Osteocyte (in vitro differentiated cells): ENCODE measurements around the gene CDX2. TPM values are rescaled to one million over a fixed set of nuclear protein-coding genes. Genes with fewer than 3 reads are reported as not detected.

Experiments
- DNase-seq: peaks from one replicate; pipeline ENCODE4 v3.0.0; 2021; ENCODE audit warnings: mixed read lengths; ENCODE audit not compliant: unreplicated experiment; ENCODE audit errors: extremely low spot score
- H3K27ac Mint-ChIP-seq: one replicate; pipeline ENCODE4 v1.8.0; 2021; ENCODE audit warnings: mild to moderate bottlenecking, mixed read lengths; ENCODE audit not compliant: unreplicated experiment
- H3K27me3 Mint-ChIP-seq: one replicate; pipeline ENCODE4 v1.8.0; 2021; ENCODE audit warnings: mixed read lengths; ENCODE audit not compliant: unreplicated experiment
- H3K36me3 Mint-ChIP-seq: one replicate; pipeline ENCODE4 v1.8.0; 2021; ENCODE audit warnings: mixed read lengths; ENCODE audit not compliant: unreplicated experiment
- H3K4me1 Mint-ChIP-seq: one replicate; pipeline ENCODE4 v1.8.0; 2021; ENCODE audit warnings: mixed read lengths; ENCODE audit not compliant: unreplicated experiment
- H3K4me3 Mint-ChIP-seq: one replicate; pipeline ENCODE4 v1.8.0; 2021; ENCODE audit warnings: mild to moderate bottlenecking, moderate library complexity, mixed read lengths; ENCODE audit not compliant: unreplicated experiment
- H3K9me3 Mint-ChIP-seq: one replicate; pipeline ENCODE4 v1.8.0; 2021; ENCODE audit warnings: mixed read lengths; ENCODE audit not compliant: unreplicated experiment
- total RNA-seq: library from RNA; stranded (reverse); gene quantifications from 2 replicates; pipeline ENCODE4 v1.2.1, GENCODE V29; 2021
- TF ChIP-seq, protein P1 (sequence below): fragments of 200-600 bp; sonication (generic); IDR thresholded peaks from 2 replicates; pipeline ENCODE4 v1.5.0; 2021; ENCODE audit warnings: antibody characterized with exemption, mild to moderate bottlenecking, moderate library complexity

Gene CDX2
- total RNA-seq, 1 donor from 2014 or later = not detected

DNA sequence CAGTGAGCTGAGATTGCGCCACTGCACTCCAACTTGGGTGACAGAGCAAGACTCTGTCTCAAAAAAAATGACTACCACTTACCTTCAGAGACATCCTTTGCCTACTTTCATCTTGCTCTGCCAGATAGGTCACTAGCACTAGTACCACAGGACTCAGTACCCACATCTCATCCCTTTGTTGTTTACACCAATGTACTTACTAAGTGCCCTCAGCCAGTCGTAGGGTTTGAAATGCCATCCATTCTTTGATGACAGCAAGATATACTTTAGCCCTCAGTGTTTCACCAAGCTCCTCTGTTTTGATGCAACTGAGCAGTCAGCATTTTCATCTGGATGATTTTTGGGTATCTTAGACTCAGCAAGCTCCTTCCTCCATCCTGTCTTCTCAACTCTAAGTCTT, 13.2 kb upstream of the CDX2 start:
- H3K27me3 Mint-ChIP-seq = peaks cover 79% of the 10 kb centered on the region
- TF ChIP-seq, protein P1, sequence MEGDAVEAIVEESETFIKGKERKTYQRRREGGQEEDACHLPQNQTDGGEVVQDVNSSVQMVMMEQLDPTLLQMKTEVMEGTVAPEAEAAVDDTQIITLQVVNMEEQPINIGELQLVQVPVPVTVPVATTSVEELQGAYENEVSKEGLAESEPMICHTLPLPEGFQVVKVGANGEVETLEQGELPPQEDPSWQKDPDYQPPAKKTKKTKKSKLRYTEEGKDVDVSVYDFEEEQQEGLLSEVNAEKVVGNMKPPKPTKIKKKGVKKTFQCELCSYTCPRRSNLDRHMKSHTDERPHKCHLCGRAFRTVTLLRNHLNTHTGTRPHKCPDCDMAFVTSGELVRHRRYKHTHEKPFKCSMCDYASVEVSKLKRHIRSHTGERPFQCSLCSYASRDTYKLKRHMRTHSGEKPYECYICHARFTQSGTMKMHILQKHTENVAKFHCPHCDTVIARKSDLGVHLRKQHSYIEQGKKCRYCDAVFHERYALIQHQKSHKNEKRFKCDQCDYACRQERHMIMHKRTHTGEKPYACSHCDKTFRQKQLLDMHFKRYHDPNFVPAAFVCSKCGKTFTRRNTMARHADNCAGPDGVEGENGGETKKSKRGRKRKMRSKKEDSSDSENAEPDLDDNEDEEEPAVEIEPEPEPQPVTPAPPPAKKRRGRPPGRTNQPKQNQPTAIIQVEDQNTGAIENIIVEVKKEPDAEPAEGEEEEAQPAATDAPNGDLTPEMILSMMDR = no peak
- peaks cover 13% of the 10 kb centered on the region for H3K4me1 Mint-ChIP-seq
- H3K9me3 Mint-ChIP-seq = no peaks in the 10 kb centered on the region
- no peak overlapping the region for H3K27ac Mint-ChIP-seq
- no peak for DNase-seq
- H3K36me3 Mint-ChIP-seq = no peaks in the 10 kb centered on the region
- H3K4me3 Mint-ChIP-seq = no peak overlapping the region

- Mint-ChIP-seq H3K4me1 (peaks cover 13% of the 10 kb centered on the region), H3K4me3 (no peak overlapping the region), H3K27me3 (peaks cover 78% of the 10 kb centered on the region), H3K27ac (no peak overlapping the region), H3K36me3 (no peaks in the 10 kb centered on the region), H3K9me3 (no peaks in the 10 kb centered on the region)
- TF ChIP-seq, protein P1 = no peak
- no peak for DNase-seq
Measured at GRCh38 chr13:27981006-27981708, 12.0 kb upstream of the CDX2 start.

DNA sequence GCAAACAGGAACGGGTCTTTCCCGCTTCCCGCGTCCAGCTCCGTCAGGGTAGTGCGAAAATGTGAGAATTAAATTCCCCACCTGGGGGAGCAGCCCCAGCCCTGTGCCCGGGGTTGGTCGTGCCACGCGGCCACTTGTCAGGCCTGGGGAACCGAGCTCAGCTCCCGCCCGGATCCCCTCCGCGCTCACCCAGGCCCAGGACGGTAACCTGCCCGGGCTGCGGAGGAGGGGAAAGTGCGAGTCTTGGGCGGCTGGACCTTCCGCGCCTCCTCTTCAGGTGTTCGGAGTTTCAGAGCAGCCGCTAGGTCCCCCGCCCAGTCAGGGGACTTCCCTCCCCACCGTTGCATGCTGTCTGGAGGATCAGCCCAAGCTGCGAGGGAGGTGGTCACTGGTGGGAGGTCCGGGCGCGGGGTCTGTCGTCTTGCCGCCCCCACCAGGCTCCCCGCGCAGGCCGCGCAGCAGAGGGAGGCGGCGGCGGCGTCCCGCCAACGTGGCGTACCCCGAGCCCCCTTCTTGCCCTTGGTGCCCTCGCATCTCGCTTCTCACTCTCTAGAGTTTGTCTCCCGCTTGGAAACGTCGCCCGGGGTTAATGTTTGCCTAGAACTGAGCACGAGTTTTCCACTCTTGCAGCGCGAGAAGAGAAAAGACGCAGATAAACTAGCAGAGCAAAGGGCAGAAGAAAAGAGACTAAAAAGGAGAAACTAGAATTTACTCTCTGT, 11.3 kb upstream of the CDX2 start:
- H3K36me3 Mint-ChIP-seq = no peaks in the 10 kb centered on the region
- no peak overlapping the region for H3K27ac Mint-ChIP-seq
- H3K4me1 Mint-ChIP-seq = peaks cover 15% of the 10 kb centered on the region
- H3K4me3 Mint-ChIP-seq = no peak overlapping the region
- no peaks in the 10 kb centered on the region for H3K9me3 Mint-ChIP-seq
- peaks cover 80% of the 10 kb centered on the region for H3K27me3 Mint-ChIP-seq
- TF ChIP-seq, protein P1 = no peak
- no peak for DNase-seq

- DNase-seq = no peak
- Mint-ChIP-seq H3K27me3 (peaks cover 86% of the 10 kb centered on the region), H3K4me1 (peaks cover 16% of the 10 kb centered on the region), H3K9me3 (no peaks in the 10 kb centered on the region), H3K36me3 (no peaks in the 10 kb centered on the region), H3K4me3 (no peak overlapping the region), H3K27ac (no peak overlapping the region)
- TF ChIP-seq, protein P1 = no peak
Measured at GRCh38 chr13:27979765-27980279, 10.7 kb upstream of the CDX2 start.

GRCh38 chr13:27979001-27979643, 10.0 kb upstream of the CDX2 start:
- TF ChIP-seq, protein P1 = no peak
- DNase-seq = no peak
- peaks cover 89% of the 10 kb centered on the region for H3K27me3 Mint-ChIP-seq
- no peak overlapping the region for H3K27ac Mint-ChIP-seq
- H3K36me3 Mint-ChIP-seq = no peaks in the 10 kb centered on the region
- no peak overlapping the region for H3K4me3 Mint-ChIP-seq
- H3K9me3 Mint-ChIP-seq = no peaks in the 10 kb centered on the region
- peaks cover 16% of the 10 kb centered on the region for H3K4me1 Mint-ChIP-seq
